KOPT-K1 (cell line): ENCODE data around the gene OR5H1.
"Not testable (repeated sequence)": the region's sequence is repeated elsewhere in the genome, so short reads cannot be mapped to it uniquely, and the experiment has no call there.

Experiments
- H3K27ac ChIP-seq: fragments of 200-600 bp; sonication (generic); 2 replicates; pipeline ENCODE4 v1.5.1; 2016; ENCODE audit warnings: antibody characterized with exemption, mild to moderate bottlenecking, low read depth, low read length; ENCODE audit not compliant: poor library complexity, severe bottlenecking
- H3K36me3 ChIP-seq: fragments of 200-600 bp; sonication (generic); 2 replicates; pipeline ENCODE4 v1.5.1; 2017; ENCODE audit warnings: antibody characterized with exemption, mild to moderate bottlenecking, low read length, moderate library complexity; ENCODE audit not compliant: insufficient read depth
- H3K9me3 ChIP-seq: fragments of 200-600 bp; sonication (generic); 2 replicates; pipeline ENCODE4 v1.5.1; 2017; ENCODE audit warnings: antibody characterized with exemption, low read length, mild to moderate bottlenecking; ENCODE audit not compliant: insufficient read depth, poor library complexity, severe bottlenecking

Gene OR5H1

DNA sequence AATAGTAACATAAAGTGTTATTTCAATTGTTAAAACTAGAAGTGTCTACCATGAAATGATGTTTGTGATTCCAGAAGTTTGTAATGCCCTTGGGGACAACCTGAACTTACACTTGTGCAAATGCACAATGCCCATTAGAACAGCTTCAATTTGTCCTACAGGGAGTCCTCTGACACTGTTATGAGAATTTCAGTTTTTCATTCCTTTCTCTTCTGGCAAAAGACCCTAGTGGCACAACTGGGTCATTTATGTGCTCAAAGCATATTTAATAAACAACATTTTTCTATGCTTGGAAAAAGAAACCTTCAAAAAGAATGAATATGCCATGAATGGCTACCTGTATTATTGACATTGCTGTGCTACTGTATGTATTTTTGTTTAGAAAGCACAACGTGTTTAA, at the start of gene OR5H1:
TSS of gene OR5H1 (plus strand) at position 301 of the 400 bp plus-strand sequence. CDS start 1,977 bp downstream, outside the sequence.
- Histone ChIP-seq H3K36me3 (no peaks in the 10 kb centered on the region), H3K9me3 (no peaks in the 10 kb centered on the region), H3K27ac (no peak within 1 kb of the TSS)

DNA sequence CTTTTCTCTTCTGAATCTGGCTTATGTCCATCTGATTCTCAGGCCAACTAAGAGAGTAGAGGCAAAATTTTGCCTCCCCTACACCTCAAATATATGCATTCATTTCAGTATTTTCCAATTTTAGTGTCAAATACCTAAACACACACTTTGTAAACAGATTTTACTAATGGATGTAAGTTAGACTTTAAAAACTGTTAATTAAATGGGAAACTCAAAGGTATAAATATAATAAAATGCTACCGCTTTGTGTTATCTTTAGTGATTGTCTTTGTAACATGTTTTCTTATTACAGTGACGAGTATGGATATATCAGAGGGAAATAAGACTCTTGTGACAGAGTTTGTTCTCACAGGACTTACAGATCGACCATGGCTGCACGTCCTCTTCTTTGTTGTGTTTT, 43.6 kb upstream of the OR5H1 start, which contains the start of gene OR5AC2:
TSS of gene OR5AC2 (plus strand) at position 301 of the 400 bp plus-strand sequence. CDS start at position 301, 0 bp downstream.
- Histone ChIP-seq H3K9me3 (no peaks in the 10 kb centered on the region), H3K27ac (no peak within 1 kb of the TSS), H3K36me3 (no peaks in the 10 kb centered on the region)

DNA sequence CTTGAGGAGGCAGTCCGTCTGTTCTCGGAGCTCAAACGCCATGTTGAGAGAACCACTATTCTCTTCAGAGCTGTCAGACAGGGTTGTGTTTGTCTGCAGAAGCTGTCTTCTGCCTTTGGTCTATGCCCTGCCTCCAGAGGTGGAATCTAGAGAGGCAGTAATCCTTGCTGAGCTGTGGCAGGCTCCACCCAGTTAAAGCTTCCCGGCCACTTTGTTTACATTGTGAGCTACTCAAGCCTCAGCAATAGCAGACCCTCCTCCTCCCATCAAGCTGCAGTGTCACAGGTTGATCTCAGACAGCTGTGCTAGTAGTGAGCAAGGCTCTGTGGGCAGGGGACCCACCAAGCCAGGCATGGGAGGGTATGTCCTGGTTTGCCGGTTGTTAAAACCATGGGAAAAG, 34.6 kb upstream of the OR5H1 start:
- Histone ChIP-seq H3K9me3 (no peaks in the 10 kb centered on the region), H3K27ac (no peak overlapping the region), H3K36me3 (no peaks in the 10 kb centered on the region)

DNA sequence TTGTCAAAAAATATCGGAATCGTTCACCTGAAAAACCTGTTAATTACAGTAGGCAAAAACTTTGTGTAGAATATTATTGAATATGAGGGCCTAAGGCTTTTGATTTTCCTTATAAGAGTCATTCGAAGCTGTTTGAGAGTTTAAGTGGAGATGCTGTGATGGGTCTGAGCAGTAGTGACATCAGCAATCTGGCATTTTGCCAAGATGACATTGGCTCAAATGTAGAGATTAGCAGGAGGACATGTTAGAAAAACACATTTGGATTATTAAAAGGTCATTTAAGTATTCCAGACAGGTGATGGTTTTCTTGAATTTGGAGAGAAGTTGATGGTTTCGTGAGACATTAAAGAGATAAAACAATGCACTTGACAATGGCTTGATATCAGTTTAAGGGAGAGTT, 30.7 kb upstream of the OR5H1 start:
- H3K27ac ChIP-seq: no peak overlapping the region
- H3K9me3 ChIP-seq: no peaks in the 10 kb centered on the region
- H3K36me3 ChIP-seq: no peaks in the 10 kb centered on the region

- H3K9me3 ChIP-seq: no peaks in the 10 kb centered on the region
- no peak overlapping the region for H3K27ac ChIP-seq
- no peaks in the 10 kb centered on the region for H3K36me3 ChIP-seq
Observed at GRCh38 chr3:98108162-98108561, 22.4 kb upstream of the OR5H1 start.

- H3K27ac ChIP-seq: no peak overlapping the region
- no peaks in the 10 kb centered on the region for H3K36me3 ChIP-seq
- no peaks in the 10 kb centered on the region for H3K9me3 ChIP-seq
Observed at GRCh38 chr3:98109807-98110549, 20.5 kb upstream of the OR5H1 start.

- Histone ChIP-seq H3K27ac (no peak overlapping the region), H3K36me3 (no peaks in the 10 kb centered on the region), H3K9me3 (no peaks in the 10 kb centered on the region)
Observed at GRCh38 chr3:98110550-98110908, 20.0 kb upstream of the OR5H1 start.

DNA sequence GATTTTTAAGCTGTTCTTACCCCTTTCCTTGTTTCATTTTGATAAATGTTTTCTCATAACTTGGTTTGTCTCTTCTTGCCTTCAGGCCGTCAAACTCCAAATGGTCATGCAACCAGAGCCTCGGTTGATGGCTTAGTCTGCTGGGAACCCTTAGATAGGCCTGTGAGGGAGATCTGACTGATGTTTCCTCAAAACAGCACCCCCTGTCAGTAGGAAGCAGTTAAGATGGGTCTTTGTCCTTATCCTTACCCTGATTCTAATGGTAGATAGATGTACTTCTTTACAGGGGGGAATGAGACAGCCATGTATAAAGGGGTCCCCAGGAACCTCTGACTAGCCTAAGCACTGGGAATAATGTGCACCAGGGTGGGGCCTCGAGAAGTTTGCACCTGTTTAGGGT, 16.3 kb upstream of the OR5H1 start:
- Histone ChIP-seq H3K36me3 (no peaks in the 10 kb centered on the region), H3K9me3 (no peaks in the 10 kb centered on the region), H3K27ac (no peak overlapping the region)

DNA sequence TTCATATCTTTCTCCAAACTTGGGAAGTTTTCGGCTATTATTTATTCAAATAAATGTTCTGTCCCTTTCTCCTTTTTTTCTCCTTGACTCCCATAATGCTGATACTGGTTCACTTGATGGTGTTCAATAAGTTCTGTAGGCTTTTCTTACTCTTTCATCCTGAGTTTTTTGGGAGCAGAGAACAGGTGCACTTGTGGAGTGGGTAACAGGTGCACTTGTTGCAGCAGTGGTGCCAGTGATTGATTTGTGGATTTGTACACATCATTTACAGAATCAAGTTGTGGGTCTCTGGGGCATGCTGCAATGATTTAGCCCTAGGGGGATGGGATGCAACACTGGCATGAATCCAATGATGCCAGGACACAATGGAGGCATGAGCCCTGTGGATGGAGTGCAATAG, 14.8 kb upstream of the OR5H1 start:
- no peaks in the 10 kb centered on the region for H3K36me3 ChIP-seq
- H3K27ac ChIP-seq: no peak overlapping the region
- H3K9me3 ChIP-seq: no peaks in the 10 kb centered on the region

- Histone ChIP-seq H3K27ac (no peak overlapping the region), H3K36me3 (no peaks in the 10 kb centered on the region), H3K9me3 (no peaks in the 10 kb centered on the region)
Observed at GRCh38 chr3:98136631-98137030, 6.1 kb downstream of the OR5H1 start.

GRCh38 chr3:98137826-98138557, 7.5 kb downstream of the OR5H1 start:
- H3K36me3 ChIP-seq, H3K27ac ChIP-seq, H3K9me3 ChIP-seq: not testable (repeated sequence)

DNA sequence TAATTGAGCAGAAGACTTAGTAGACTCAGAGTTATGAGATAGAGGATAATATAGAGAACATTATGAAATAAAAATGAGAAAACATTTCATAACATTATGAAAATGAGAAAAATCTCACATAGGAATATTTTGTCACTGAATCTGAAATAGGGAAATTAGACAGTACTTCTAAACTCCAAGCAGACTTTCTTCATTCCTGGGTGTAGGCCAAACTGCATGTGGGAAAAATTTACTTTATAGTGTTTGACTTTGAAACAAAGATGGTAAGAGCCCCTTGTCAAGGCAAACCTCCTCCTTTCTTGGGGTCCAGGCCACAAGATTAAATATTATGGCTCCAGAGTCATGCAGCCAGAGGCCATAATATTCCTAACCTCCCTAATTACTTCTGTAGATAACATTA, 10.0 kb downstream of the OR5H1 start:
- no peaks in the 10 kb centered on the region for H3K36me3 ChIP-seq
- no peak overlapping the region for H3K27ac ChIP-seq
- H3K9me3 ChIP-seq: no peaks in the 10 kb centered on the region

- Histone ChIP-seq H3K9me3 (no peaks in the 10 kb centered on the region), H3K27ac (no peak within 1 kb of the TSS), H3K36me3 (no peaks in the 10 kb centered on the region)
Observed at GRCh38 chr3:98147179-98147578, 16.7 kb downstream of the OR5H1 start, which contains the start of gene OR5H14. OR5H14 (plus strand) TSS chr3:98147479; CDS start chr3:98149386, 1,907 bp downstream.

DNA sequence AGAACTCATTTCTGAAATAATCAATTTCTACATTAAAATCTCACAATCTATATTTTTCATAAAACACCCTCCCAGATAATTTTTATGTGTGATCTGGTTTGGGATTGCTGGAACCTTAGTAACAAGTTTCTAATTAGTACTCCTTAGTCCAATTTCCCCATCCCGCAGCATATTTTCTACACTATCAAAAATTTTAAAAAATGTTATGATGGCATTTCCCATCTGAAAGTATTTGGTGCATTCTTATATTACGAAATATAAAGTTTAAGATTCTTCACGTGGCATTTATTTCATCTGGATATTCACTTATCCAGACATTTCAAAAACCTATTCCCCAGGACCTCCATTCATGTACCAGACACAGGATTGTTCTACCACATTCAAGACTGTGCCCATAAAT, 18.2 kb downstream of the OR5H1 start:
- Histone ChIP-seq H3K9me3 (no peaks in the 10 kb centered on the region), H3K36me3 (no peaks in the 10 kb centered on the region), H3K27ac (no peak overlapping the region)

DNA sequence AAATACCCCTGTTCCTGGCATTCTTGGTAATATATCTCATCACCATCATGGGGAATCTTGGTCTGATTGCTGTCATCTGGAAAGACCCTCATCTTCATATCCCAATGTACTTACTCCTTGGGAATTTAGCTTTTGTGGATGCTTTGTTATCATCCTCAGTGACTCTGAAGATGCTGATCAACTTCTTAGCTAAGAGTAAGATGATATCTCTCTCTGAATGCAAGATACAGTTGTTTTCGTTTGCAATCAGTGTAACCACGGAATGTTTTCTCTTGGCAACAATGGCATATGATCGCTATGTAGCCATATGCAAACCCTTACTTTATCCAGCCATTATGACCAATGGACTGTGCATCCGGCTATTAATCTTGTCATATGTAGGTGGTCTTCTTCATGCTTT, 18.9 kb downstream of the OR5H1 start:
- H3K9me3 ChIP-seq, H3K36me3 ChIP-seq, H3K27ac ChIP-seq: not testable (repeated sequence)

- Histone ChIP-seq H3K27ac (no peak overlapping the region), H3K9me3 (no peaks in the 10 kb centered on the region), H3K36me3 (no peaks in the 10 kb centered on the region)
Observed at GRCh38 chr3:98151241-98151640, 20.7 kb downstream of the OR5H1 start.
